HepG2 (cell line): ENCODE data around the gene SCYGR6. TPM values are rescaled to one million over a fixed set of nuclear protein-coding genes. Genes with fewer than 3 reads are reported as not detected.

Source experiments
- ARNT ChIP-seq: fragments of 450-650 bp; IDR thresholded peaks from 2 replicates; pipeline ENCODE4 v1.6.1; 2017
- BCLAF1 ChIP-seq: fragments of 450-650 bp; IDR thresholded peaks from 2 replicates; pipeline ENCODE4 v1.6.1; 2017; ENCODE audit warnings: mild to moderate bottlenecking
- BORCS8-MEF2B ChIP-seq: sonication (generic); formaldehyde crosslinking; IDR thresholded peaks from 2 replicates; pipeline ENCODE4 v1.8.0; 2022; ENCODE audit warnings: mild to moderate bottlenecking, missing genetic modification reagents
- CC2D1A ChIP-seq: sonication (generic); formaldehyde crosslinking; IDR thresholded peaks from 2 replicates; pipeline ENCODE4 v1.8.1; 2023; ENCODE audit warnings: mild to moderate bottlenecking, missing genetic modification reagents
- FOXM1 ChIP-seq: sonication (generic); formaldehyde crosslinking; IDR thresholded peaks from 2 replicates; pipeline ENCODE4 v1.5.0; 2020; ENCODE audit warnings: missing genetic modification reagents
- GMEB2 ChIP-seq: IDR thresholded peaks from 2 replicates; pipeline ENCODE4 v1.6.1; 2016; ENCODE audit warnings: missing biosample characterization, missing genetic modification reagents, low read depth
- JUND ChIP-seq: sonication (generic); formaldehyde crosslinking; IDR thresholded peaks from 2 replicates; pipeline ENCODE4 v1.8.0; 2022; ENCODE audit warnings: mild to moderate bottlenecking, missing genetic modification reagents
- MEF2D ChIP-seq: sonication (generic); formaldehyde crosslinking; IDR thresholded peaks from 2 replicates; pipeline ENCODE4 v1.5.1; 2020; ENCODE audit warnings: mild to moderate bottlenecking, missing genetic modification reagents
- MIER2 ChIP-seq: IDR thresholded peaks from 2 replicates; pipeline ENCODE4 v1.6.1; 2016; ENCODE audit warnings: missing biosample characterization, missing genetic modification reagents
- NCOA5 ChIP-seq: sonication (generic); formaldehyde crosslinking; IDR thresholded peaks from 2 replicates; pipeline ENCODE4 v1.4.0; 2020; ENCODE audit warnings: missing genetic modification reagents
- PREB ChIP-seq: sonication (generic); formaldehyde crosslinking; IDR thresholded peaks from 2 replicates; pipeline ENCODE4 v1.4.0; 2020; ENCODE audit warnings: missing genetic modification reagents
- SIN3B ChIP-seq: fragments of 150-350 bp; IDR thresholded peaks from 2 replicates; pipeline ENCODE4 v1.6.1; 2014; ENCODE audit warnings: low read length
- TBX3 ChIP-seq: fragments of 450-650 bp; IDR thresholded peaks from 2 replicates; pipeline ENCODE4 v1.6.1; 2017; ENCODE audit warnings: antibody characterized with exemption, mild to moderate bottlenecking, inconsistent platforms, borderline replicate concordance
- TGIF2 ChIP-seq: IDR thresholded peaks from 2 replicates; pipeline ENCODE4 v1.6.1; 2016; ENCODE audit warnings: control low read depth, missing compliant biosample characterization
- THAP7 ChIP-seq: sonication (generic); formaldehyde crosslinking; IDR thresholded peaks from 2 replicates; pipeline ENCODE4 v1.8.1; 2023; ENCODE audit warnings: mild to moderate bottlenecking, missing genetic modification reagents
- TRIM22 ChIP-seq: fragments of 450-650 bp; IDR thresholded peaks from 2 replicates; pipeline ENCODE4 v1.6.1; 2017
- ZBTB7B ChIP-seq: sonication (generic); formaldehyde crosslinking; IDR thresholded peaks from 2 replicates; pipeline ENCODE4 v1.4.0; 2020; ENCODE audit warnings: missing genetic modification reagents
- ZBTB8A ChIP-seq: sonication (generic); formaldehyde crosslinking; IDR thresholded peaks from 2 replicates; pipeline ENCODE4 v1.4.0; 2020; ENCODE audit warnings: mild to moderate bottlenecking, low read depth, missing genetic modification reagents, borderline replicate concordance
- ZNF331 ChIP-seq: sonication (generic); formaldehyde crosslinking; IDR thresholded peaks from 2 replicates; pipeline ENCODE4 v1.4.0; 2020; ENCODE audit warnings: missing genetic modification reagents
- ZNF572 ChIP-seq: sonication (generic); formaldehyde crosslinking; IDR thresholded peaks from 2 replicates; pipeline ENCODE4 v1.5.1; 2020; ENCODE audit warnings: mild to moderate bottlenecking, missing genetic modification reagents
- ZSCAN20 ChIP-seq: sonication (generic); formaldehyde crosslinking; IDR thresholded peaks from 2 replicates; pipeline ENCODE4 v1.4.0; 2020; ENCODE audit warnings: missing genetic modification reagents, mild to moderate bottlenecking, borderline replicate concordance
- polyA plus RNA-seq, 8 experiments: library from polyadenylated mRNA; depleted of rRNA in 3 of 8; stranded (reverse) in 7 of 8; unstranded in 1 of 8; fragments of >200 nt; fragmentation: Illumina TruSeq in 4 of 8; extraction: Trizol in 4 of 8; gene quantifications; 2 replicates each; pipeline versions ENCODE4 v1.2.1 to v1.2.3, GENCODE V29; 2011 to 2016; ENCODE audit warnings: low read depth in 4 of 8, missing spikeins in 1 of 8, mixed read lengths in 1 of 8; ENCODE audit not compliant: insufficient read depth in 1 of 8
- total RNA-seq, 5 experiments: library from RNA; depleted of rRNA; stranded (reverse); fragments of >200 nt; fragmentation: Illumina TruSeq; extraction: Trizol; gene quantifications; 2 replicates each; pipeline ENCODE4 v1.2.3, GENCODE V29; 2016; ENCODE audit warnings: low read depth in 1 of 5

Gene SCYGR6
- total and polyA plus RNA-seq, 2 of the 13 experiments (the other 11 are each of a cell fraction or from before 2014, with no cell fraction given): not detected

- TF ChIP-seq THAP7 (CRISPR knock-in tag): no peak
- no peak for TF ChIP-seq ZBTB7B (CRISPR knock-in tag)
- no peak; the same call in 1 of the 2 replicates for TF ChIP-seq ZNF331 (CRISPR knock-in tag)
- TF ChIP-seq FOXM1 (CRISPR knock-in tag): no peak
- TF ChIP-seq GMEB2 (CRISPR knock-in tag): no peak
- TF ChIP-seq ZSCAN20 (CRISPR knock-in tag): no peak
- no peak for TF ChIP-seq ZNF572
- TF ChIP-seq ARNT: no peak
- 0 out of 2 replicates have a peak, but pooled peaks have one; percentile 33 for TF ChIP-seq MIER2
- TF ChIP-seq NCOA5: no peak
- no peak for TF ChIP-seq JUND
- no peak for TF ChIP-seq BCLAF1
- TF ChIP-seq TRIM22: no peak
- TF ChIP-seq MEF2D (CRISPR knock-in tag): no peak
- TF ChIP-seq BORCS8-MEF2B (CRISPR knock-in tag): no peak
- no peak for TF ChIP-seq TGIF2
- no peak for TF ChIP-seq TBX3
- no peak for TF ChIP-seq CC2D1A (CRISPR knock-in tag)
- TF ChIP-seq SIN3B: no peak
- no peak for TF ChIP-seq PREB (CRISPR knock-in tag)
- TF ChIP-seq ZBTB8A (CRISPR knock-in tag): no peak
Measured at GRCh38 chr2:227774011-227774624, 49.6 kb upstream of the SCYGR6 start (continued).
